ENCODE data around the gene MTFP1. TPM values are rescaled to one million over a fixed set of nuclear protein-coding genes. Genes with fewer than 3 reads are reported as not detected.

The MTFP1 gene
- total and polyA plus RNA-seq, 2 of the 4 experiments (the other 2 are of a cell fraction) = 7.3 to 7.7 TPM

- Histone ChIP-seq H2AK9ac (replicated peaks; ENCODE audit: low read depth, low read length, poor library complexity) (no peak overlapping the region), H3K18ac (ENCODE audit: low read depth, low read length) (no peak overlapping the region), H3K14ac (replicated peaks; ENCODE audit: low read depth, low read length) (no peak overlapping the region), H3K4ac (ENCODE audit: low read depth, low read length) (no peak overlapping the region), H3K79me1 (ENCODE audit: low read depth in 1 of 2, low read length in 2 of 2) (no peaks in the 10 kb centered on the region), H3K9me3 (ENCODE audit: control insufficient read depth, insufficient read depth, low read length) (no peaks in the 10 kb centered on the region), H3K23ac (ENCODE audit: low read depth, low read length) (no peak overlapping the region), H4K20me1 (ENCODE audit: insufficient read depth, low read length) (no peaks in the 10 kb centered on the region), H3K27me3 (ENCODE audit: control insufficient read depth, insufficient read depth, low read length) (peaks cover 69% of the 10 kb centered on the region), H3K9me1 (ENCODE audit: insufficient read depth, low read length) (no peaks in the 10 kb centered on the region), H4K8ac (ENCODE audit: low read depth in 2 of 2, low read length in 2 of 2) (no peak overlapping the region), H2BK15ac (ENCODE audit: low read depth, low read length) (no peak overlapping the region), H4K5ac (ENCODE audit: low read depth, low read length) (no peak overlapping the region), H3K4me2 (ENCODE audit: low read depth, low read length) (no peak overlapping the region), H3K9ac (ENCODE audit: low read depth, low read length) (no peak overlapping the region), H3K27ac (ENCODE audit: insufficient read depth, low read length) (no peak overlapping the region), H2AK5ac (ENCODE audit: low read depth, low read length) (no peak overlapping the region), H2AFZ (replicated peaks; ENCODE audit: low read length, poor library complexity) (no peak overlapping the region), H2BK20ac (ENCODE audit: low read depth, low read length) (no peak overlapping the region), H3K4me1 (ENCODE audit: control insufficient read depth, insufficient read depth, low read length) (no peaks in the 10 kb centered on the region), H2BK5ac (ENCODE audit: low read depth, low read length, poor library complexity, severe bottlenecking) (no peak overlapping the region), H3K36me3 (ENCODE audit: control insufficient read depth, insufficient read depth, low read length) (no peaks in the 10 kb centered on the region), H4K91ac (ENCODE audit: insufficient read depth, low read depth, low read length) (no peak overlapping the region), H3K56ac (ENCODE audit: extremely low read depth, insufficient read depth, low read length) (no peak overlapping the region), H2BK120ac (ENCODE audit: low read depth, low read length) (no peak overlapping the region), H3K4me3 (ENCODE audit: insufficient read depth, low read depth, low read length) (no peak overlapping the region)
- WGBS, 2 experiments (ENCODE audit: extremely low coverage in 2 of 2, insufficient read length in 1 of 2) = no CpG with 5 or more reads among the region's 4 CpGs
- ATAC-seq (ENCODE audit: low read depth) = no peak
- TF ChIP-seq USF2 (IDR thresholded peaks at IDR 0.05; ENCODE audit: low read depth, low read length) (no peak), BHLHE40 (IDR thresholded peaks at IDR 0.05; ENCODE audit: low read depth, low read length) (no peak), MAFK (IDR thresholded peaks at IDR 0.05; ENCODE audit: low read depth, low read length) (no peak), FOS (IDR thresholded peaks at IDR 0.05; ENCODE audit: low read depth, low read length) (no peak), CEBPB (IDR thresholded peaks at IDR 0.05; ENCODE audit: low read depth, low read length) (no peak), RCOR1 (IDR thresholded peaks at IDR 0.05; ENCODE audit: insufficient replicate concordance, low read length) (no peak), RFX5 (IDR thresholded peaks at IDR 0.05; ENCODE audit: low read depth, low read length) (no peak), RAD21 (IDR thresholded peaks at IDR 0.05; ENCODE audit: low read length) (no peak), MXI1 (IDR thresholded peaks at IDR 0.05; ENCODE audit: borderline replicate concordance, low read depth, low read length) (no peak)
- dilution Hi-C loops (cut with HindIII; ENCODE audit: low sequenced_read_pairs, unreplicated experiment) (no loop called here), in situ Hi-C loops (cut with MboI; ENCODE audit: low sequenced_read_pairs) (no loop called here), intact Hi-C loops (cut with micrococcal nuclease) (no loop called here)
- POLR2A ChIA-PET (ENCODE audit: unreplicated experiment) = interaction anchor here (0.6 kb wide), 1 partner anchor 50 kb away, joined by 5 read pairs; no protein-coding TSS in a partner anchor
- no peak for DNase-seq
- CTCF ChIA-PET = interaction anchor here (0.9 kb wide), 1 partner anchor 10 kb away, joined by 3 read pairs; no protein-coding TSS in a partner anchor
- BruUV-seq (replicated peaks) = no TSS peak
Measured at GRCh38 chr22:30474121-30474520, 48.6 kb downstream of the MTFP1 start.
